Activated CD4-positive, CD25-positive, alpha-beta regulatory T cell (primary cell): ENCODE data around the gene ARHGAP42.
"Not testable (repeated sequence)": the region's sequence is repeated elsewhere in the genome, so short reads cannot be mapped to it uniquely, and the experiment has no call there.

Source experiments
- DNase-seq, 4 experiments: peaks; one replicate each; lab custom pipeline; 2025; lab: John Stamatoyannopoulos, UW

ARHGAP42 gene

DNA sequence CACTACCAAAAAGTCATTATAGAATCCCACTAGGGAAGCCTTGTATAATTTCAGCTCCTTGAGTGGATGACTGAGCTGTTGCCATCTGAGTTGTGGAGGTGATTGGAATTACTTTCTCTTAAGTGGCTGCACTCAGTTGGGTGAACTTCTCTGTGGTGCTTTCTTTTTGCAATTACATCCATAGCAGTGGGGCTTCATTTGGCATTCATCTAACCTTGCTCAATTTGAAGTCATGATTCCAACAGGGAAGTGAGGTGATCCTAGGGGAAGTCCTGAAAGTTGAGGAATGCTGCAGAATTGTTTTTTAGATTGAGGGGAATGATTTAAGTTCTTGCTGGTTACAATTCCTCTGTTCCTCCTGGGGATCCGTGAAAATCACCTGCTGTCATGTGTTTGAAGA lies 39.6 kb downstream of the ARHGAP42 start:
- DNase-seq, result no peak

DNA sequence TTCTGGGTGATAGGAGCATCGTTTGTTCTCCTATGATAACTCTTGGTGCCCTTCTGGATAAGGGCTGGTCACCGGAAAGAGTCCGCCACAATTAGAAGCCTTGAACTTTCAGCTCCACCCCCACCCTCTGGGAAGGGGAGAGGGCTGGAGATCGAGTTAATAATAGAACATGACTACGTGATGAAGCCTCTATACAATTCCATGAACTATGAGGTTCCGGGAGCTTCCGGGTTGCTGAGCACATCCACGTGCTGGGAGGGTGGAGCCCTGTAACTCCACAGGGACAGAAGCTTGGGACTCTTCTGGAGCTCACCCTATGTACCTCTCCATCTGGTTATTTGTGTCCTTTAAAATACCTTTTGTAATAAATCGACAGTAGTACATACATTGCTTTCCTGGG lies 40.3 kb downstream of the ARHGAP42 start:
- DNase-seq, result no peak

DNA sequence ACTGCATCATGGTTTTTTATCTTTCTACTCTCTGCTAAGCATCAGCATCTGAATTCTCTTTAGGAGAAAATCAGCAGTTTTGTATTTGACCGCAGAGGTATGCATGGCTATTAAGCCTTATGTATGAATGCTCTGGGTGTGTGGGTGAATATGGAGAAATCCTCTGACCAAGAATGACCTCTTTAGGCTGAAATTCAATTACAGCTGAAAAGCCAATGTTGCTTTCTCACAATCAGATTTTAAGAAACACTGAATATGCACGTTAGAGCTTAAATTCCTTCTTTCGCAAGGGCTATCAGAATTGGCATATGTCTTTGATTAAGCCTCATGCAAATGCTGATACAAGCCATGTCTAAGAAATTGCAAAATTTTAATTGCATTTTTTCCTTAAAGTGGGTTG lies 43.2 kb downstream of the ARHGAP42 start:
- no peak for DNase-seq

DNA sequence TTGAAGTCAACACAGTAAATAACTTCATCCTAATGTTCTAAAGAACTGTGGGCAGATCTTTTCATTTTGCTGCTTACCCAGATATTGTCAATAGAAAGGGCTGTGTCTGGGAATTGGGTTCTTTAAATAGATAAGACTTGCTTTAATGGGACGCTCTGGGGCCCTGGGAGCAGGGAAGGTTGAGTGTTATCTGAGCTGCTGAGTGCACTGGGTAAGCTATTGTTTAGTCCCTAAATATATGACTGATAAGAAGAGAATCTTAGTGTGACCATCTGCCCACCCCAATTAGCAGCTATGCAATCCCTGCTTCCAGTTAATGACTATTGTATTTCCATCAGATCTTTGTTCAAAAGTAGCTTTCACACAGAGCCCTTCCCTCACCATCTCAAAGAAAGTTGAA lies 44.4 kb downstream of the ARHGAP42 start:
- no peak for DNase-seq

DNA sequence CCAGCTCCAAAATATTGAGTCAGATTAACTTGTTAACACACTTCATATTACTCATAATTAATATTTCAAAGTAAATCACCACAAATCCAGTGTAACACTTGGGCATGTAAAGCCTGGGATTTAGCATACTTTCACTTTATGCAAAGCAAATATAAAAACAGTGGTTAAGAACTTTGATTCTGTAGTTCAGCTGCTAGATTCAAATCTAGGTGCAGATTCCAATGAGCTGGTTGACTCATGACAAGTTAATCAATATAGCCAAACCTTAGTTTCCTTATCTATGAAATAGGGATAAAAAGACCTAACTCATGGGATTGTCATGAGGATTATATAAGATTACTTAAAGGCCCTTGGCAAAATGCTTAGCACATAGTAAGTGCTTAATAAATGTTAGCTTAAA lies 45.9 kb downstream of the ARHGAP42 start:
- DNase-seq, result no peak

DNA sequence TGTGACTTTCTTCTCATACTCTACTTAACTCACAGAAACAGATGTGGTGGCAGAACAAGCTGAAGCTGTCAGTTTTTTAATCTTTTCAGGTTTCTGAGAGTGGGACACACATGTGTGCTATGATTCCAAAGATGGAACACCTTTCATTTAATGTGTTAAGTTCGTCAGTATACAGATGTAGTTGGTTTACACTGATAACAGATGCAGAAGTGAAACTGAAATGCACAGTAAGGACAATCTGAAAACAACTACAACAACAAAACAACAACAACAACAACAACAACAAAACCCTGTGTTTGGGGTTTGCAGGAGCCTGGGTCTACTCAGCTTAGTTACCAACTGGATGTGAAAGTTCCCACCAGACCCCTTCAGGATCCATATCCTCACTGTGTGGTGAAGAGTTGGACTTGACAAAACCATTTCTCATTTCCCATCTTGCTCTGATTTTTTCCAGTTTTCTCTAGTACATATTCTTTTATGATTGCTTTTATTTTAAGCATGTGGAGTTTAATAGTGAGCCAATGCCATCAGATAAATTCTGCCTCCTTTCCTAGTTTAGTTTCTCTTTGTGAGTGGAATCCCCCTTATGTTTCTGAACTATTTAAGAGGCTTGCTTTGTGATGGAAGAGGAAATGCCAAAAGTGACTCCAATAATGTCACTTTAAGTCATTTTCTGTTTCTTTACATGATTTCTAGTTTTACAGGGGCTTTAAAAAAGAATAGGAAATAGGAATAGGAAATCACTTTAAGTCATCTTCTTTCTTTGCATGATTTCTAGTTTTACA lies 47.8 kb downstream of the ARHGAP42 start:
- DNase-seq, result no peak

DNA sequence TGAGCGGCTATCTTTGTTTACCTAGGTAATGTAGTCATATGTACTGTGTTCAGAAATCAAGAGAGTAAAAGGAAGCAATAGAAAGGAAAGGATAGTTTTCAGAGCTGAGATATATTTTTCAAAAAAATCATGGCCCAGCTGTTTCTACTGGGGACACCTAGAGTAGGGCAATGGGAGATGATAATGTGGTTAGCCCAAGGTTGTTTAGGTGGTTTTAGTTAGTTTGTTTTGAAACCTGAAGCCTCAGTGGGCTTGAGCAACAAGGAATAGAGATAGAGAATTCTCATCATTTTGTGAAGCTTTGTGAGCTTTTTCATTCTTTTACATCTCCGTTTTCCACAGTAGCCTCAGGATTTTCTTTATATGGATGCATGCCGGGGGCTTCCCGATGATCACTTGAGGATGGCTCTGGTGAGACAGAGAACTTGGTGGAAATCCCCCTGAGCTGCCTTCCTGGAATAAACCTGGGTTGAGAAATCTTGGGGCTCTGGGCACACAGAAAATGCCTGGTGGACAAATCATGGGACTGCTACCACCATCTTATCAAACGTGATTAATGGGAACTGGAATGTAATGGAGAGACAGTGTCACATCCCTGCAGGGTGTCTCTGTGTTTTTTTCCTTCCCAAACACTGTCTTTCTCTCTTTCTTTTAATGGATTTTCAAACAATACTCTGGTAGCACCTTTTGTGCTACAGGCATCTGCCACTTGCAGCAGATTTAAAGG lies 49.0 kb downstream of the ARHGAP42 start:
- DNase-seq, result no peak

DNA sequence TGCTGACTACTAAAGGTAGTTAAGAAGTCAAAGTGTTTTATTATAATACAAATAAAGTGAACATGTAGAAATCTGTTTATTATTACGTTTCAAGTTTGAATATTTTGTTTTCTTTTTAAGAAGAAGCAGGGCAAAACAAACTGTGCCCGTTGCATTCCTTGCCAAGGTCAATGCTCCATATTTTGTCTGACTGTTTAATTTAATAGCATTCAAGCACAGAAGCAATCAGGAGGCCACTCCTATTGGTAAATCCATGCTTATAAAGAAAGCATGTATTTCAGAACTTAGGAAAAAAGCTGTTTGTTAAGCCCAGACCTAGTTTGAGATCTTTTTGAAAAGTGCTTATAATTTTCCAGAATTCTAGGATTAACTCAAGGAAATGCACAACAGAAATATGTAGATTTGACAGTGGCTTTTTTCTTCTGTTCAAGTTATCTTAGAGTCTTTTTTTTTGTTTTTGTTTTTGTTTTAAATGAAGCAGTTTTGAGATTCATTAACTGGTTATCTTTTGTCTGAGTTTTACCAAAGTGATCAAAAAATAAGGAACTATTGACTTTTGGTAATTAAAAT lies 51.7 kb downstream of the ARHGAP42 start:
- DNase-seq, result no peak

DNA sequence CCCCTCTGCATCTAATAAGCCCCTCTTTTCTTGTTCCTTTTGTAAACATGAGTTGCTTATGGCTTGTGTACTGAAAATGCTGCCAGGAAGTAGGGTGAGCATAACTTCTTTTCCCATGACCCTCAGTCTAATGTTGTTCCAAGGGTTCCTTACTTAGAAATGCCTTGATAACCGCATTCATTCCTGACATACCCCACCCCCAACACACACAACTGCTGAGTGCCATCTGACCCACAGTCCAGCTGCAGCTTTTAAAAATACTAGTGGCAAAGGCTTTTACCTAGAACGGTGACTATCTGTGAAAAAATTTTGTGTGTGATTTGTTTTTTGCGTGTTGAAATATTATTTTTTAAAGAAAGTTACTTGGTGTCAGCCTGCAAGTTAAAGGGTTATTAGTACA lies 52.6 kb downstream of the ARHGAP42 start:
- DNase-seq, result no peak

DNA sequence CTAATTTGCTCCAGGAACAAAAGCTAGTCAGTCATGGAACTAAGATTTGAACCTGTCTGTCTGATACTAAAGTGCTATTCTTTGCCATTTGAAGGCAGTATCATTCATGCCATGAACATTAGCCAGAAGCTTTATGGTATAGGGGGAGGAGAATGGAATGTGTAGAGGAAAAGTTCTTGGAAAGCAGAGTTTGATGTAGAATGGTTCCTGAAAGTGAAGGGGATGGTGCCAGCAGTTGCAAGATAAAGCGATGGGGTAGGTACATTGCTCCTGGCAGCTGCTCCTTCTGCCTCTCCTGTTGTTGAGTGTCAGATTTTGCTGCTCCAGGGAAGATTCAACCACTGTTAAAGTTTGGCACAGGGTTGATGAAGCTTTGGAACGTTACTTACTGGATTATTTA lies 53.4 kb downstream of the ARHGAP42 start:
- no peak for DNase-seq

DNA sequence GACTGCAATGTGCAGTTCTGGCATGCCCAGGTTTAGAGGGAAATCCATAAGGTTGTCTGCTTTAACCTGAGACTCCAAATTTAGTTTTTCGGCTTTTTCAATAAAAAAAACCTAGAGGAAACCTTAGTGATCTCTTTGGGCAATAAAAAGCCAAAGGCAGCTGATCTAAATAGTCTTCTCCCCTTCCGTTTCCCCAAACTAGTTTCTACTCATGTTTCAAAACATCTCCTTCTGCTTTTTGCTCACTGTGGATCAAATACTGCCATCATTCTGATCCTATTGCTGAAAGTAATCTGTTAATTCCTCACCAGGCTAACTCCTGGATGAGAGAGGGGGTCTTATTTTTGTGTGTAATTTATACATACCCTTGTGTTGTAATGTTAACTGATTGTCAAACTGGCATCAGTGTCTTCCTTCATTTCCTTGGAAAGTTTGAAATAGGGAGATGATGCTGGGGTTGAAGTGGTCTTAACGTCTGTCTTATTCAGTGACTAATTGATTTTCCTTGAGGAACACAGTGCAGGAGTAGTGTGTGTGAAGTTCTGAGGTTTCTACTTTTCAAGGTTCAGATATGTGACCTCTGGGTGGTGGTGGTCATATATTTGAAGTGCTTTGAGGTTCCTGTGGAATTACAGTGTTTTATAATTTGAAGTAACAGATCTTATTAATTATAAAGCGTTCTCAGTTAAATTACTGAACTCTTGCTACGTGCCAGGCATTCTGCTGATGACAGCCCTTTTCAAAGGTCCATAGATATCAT lies 55.0 kb downstream of the ARHGAP42 start:
- no peak for DNase-seq

DNA sequence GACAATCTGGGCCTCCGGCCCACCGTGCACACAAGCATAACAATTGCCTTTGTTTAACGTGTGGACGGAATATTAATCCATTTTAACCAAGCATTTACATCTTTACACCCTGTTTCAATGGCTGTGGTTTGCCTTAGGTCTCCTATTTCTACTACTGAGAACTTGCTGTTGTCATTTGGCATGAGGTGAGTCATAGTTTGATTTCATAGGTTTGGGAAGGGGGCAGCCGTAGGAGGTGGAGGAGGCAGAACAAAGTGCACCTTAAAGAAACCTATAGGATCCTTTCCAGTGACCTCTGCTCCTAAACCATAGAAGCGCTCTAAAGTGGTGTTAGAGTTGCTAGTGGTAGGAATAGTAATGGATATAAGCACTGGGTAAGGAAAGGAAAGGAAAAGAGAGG lies 59.4 kb downstream of the ARHGAP42 start:
- DNase-seq, result no peak

DNA sequence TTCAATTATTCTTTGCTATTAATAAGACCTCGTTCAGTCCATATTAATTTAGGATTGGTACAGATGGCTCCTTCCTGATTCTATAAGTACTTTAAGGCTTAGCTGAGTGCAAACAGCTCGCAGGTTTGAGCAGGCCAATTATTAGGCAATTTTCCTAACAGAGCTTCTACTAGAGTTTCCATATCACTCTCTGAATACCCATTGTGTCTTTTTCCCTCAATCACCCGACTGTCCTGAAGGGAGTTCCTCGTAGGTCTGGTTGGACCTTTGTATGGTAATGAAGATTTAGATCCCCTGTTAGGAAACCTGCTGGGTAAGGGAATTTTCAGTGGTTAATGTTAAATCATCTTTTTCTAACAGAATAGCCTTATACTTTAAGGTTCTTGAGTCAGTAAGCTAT lies 61.1 kb downstream of the ARHGAP42 start:
- no peak for DNase-seq

DNA sequence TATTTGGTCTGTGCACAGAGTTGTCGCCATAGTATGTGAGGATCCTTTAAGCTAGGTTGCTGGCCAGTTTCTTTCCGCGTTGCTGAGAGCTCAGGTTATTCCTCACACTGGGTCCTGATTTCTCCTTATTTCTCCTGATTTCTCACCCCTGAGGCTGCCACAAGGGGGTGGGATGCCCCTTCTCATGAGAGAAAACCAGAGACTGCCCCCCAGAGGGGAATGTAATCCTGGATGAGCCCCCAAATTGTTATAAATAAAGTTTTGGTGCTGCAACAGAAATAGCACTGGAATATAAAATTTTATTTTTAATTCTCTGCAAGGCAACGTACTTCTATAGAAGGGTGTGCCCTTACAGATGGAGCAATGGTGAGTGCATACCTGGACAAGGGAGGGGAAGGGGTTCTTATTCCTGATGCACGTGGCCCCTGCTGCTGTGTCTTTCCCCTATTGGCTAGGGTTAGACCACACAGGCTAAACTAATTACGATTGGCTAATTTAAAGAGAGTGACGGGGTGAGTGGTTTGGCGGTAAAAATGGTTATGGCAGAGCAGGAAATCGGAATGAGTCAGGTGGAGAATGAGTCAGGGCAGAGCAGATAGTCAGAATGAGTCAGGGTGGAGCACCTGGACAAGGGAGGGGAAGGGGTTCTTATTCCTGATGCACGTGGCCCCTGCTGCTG lies 62.9 kb downstream of the ARHGAP42 start:
- not testable (repeated sequence) for DNase-seq

DNA sequence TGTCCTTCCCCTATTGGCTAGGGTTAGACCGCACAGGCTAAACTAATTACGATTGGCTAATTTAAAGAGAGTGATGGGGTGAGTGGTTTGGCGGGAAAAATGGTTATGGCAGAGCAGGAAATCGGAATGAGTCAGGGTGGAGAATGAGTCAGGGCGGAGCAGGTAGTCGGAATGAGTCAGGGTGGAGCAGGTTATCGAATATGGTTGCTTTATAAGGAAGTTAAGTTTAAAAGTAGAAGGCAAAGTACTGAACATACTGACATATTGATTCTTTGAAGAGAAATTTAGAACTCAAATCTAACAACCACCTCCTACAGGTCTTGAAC lies 63.4 kb downstream of the ARHGAP42 start:
- DNase-seq, result not testable (repeated sequence)

DNA sequence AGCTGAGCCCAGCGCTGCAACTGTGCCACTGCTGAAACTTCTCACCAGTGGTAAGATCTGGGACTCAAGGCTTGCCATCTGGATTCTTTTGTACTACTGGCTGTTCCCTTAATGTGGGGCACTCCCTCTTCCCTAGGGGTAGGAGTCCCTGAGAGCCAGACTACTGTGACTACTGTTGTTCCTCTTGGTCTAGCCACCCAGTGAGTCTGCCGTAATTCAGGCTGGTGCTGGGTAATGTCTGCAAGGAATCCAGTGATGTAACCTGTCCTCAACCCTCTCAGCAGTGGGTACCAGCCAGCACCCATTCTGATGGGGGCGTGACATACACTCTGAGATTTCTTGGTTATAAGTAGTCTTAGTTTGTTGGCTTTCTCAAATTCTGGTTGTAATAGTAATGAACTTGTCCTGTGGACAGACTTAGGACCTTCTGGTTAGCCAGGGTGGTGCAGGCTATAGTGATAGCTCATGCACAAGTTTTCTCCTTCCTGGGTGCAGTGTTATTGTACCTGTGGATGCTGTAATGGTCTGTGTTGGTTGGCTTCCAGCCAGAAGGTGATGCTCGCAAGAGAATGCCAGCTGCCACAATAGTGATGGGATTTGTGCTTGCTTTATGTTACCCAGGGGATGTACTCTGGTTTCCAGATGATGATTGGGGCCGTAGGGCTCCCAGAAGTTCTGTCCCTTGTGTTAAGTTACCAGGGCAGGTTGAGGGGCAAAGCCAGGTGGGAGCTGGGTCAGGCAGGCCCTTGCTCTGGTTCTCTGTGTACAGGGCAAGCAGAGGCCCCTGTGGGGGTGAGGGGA lies 65.5 kb downstream of the ARHGAP42 start:
- no peak for DNase-seq

DNA sequence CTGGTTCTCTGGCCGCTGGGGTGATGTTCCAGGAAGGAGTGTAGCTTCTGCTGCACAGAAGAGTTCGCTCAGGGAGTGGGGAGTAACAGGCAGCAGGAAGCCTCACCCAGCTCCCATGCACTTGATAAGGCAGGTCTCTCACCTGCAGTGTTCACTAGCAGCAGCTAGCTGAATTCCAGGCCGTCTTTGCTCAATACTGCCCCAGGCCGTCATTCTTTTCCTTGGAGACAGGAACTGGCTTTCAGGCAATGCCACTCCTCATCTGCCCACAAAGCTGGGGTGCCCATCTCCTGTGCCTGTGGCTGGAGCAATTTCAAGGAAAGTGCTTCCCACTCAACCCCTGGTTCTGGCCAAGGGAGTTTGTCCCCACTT lies 66.1 kb downstream of the ARHGAP42 start:
- no peak for DNase-seq

DNA sequence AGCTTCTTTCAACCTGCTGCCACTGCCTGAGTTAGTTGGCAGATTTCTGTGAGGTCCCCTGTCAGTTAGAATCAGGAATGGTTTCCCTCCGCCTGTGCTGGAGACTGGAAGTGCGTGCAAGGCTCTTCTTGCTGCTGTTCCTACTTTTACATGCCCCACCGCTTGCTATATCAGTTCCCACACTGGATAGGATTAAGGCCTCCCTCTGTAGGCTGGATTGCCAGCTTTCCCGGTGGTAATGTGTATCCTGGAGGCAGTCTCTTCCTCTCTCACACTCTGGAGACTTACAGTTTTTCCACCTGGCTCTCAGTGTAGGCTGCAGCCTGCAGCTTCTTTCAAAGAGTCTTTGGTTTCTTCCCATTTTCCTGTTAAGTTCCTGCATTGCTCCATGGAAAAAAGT lies 66.5 kb downstream of the ARHGAP42 start:
- DNase-seq, result no peak

DNA sequence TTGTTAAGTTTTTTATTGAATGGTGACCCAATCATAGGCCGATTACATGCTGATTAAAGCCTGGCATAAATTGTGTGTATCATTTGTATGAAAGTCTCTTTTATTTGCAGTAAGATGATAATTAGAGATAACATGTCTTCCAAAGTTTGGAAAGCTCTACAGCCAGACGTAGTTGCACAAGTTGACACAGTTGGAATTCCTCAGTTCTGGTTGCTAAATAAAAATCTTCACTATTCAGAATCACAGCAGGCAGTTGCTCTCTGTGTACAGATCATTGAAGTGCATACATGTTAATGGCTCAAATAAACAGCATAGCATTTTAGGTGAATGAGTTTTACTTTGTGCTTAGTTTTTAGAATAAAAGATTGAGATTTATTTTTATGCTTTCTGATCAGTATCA lies 69.5 kb downstream of the ARHGAP42 start:
- DNase-seq, result no peak

DNA sequence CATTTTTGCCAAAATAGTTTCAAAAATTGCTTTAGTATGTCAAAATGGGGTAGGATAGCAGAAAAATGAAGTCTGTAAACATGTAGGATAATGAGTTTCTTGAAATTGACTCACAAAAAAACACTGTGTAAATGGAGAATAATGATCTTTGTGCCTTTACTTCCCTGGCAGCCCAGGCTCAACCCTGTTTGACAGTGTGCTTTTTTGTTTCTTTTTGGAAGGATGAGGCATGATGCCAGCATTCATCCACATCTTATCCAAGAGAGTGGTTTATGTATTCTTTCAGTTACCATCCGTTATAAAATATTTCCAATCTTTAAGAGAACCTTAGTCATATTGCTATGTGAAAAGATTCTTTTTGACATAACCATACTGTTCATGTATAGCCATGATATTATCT lies 70.6 kb downstream of the ARHGAP42 start:
- DNase-seq, result no peak

DNA sequence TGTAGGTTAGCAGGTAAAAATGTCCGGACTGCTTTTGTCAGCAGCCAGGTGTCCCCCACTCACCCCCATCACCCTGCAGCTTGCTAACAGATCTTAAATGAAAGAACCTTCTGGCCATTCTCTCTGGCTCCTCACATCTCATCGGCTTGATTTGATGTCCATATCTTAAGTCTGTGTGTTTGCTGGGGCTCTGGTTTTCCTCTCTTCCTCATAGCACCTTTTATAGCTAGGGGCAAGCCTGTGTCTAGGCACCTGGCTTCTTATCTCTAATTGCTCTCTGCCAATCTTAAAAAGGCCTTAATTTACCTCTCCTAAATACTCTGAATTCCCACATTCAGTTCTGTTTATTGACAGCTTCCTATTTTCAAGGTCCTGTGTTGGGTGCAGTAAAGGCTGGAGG lies 72.0 kb downstream of the ARHGAP42 start:
- DNase-seq, result no peak
